ENCODE measurements around the gene EIF4G3. TPM values are rescaled to one million over a fixed set of nuclear protein-coding genes. Genes with fewer than 3 reads are reported as not detected.

EIF4G3 gene
- total and polyA plus RNA-seq, 4 donors = 16.5 to 59.8 (median 33.4) TPM

GRCh38 chr1:21219674-21220073 is 43.0 kb upstream of the EIF4G3 start:
- peaks cover 3 to 36% (median 11%) of the 10 kb centered on the region in 4 donors for H3K36me3 ChIP-seq (ENCODE audit: control insufficient read depth in 4 of 4, insufficient read depth in 4 of 4, low read length in 4 of 4)
- TF ChIP-seq, protein P1, sequence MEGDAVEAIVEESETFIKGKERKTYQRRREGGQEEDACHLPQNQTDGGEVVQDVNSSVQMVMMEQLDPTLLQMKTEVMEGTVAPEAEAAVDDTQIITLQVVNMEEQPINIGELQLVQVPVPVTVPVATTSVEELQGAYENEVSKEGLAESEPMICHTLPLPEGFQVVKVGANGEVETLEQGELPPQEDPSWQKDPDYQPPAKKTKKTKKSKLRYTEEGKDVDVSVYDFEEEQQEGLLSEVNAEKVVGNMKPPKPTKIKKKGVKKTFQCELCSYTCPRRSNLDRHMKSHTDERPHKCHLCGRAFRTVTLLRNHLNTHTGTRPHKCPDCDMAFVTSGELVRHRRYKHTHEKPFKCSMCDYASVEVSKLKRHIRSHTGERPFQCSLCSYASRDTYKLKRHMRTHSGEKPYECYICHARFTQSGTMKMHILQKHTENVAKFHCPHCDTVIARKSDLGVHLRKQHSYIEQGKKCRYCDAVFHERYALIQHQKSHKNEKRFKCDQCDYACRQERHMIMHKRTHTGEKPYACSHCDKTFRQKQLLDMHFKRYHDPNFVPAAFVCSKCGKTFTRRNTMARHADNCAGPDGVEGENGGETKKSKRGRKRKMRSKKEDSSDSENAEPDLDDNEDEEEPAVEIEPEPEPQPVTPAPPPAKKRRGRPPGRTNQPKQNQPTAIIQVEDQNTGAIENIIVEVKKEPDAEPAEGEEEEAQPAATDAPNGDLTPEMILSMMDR (IDR thresholded peaks at IDR 0.05; ENCODE audit: control extremely low read depth, extremely low read depth) = no peak
- 95 to 97% methylated on average over 21 of the region's 21 CpGs for WGBS, 2 donors

GRCh38 chr1:21217812-21218596 is 41.3 kb upstream of the EIF4G3 start:
- H3K9ac ChIP-seq (ENCODE audit: insufficient read depth in 1 of 2, low read length in 2 of 2) = no peak overlapping the region
- no peaks in the 10 kb centered on the region for H3K9me3 ChIP-seq (ENCODE audit: control insufficient read depth in 4 of 4, insufficient read depth in 3 of 4, low read length in 3 of 4)
- H3K4me3 ChIP-seq = no peak overlapping the region
- WGBS, 2 donors = 88 to 89% methylated on average over 20 of the region's 20 CpGs
- ATAC-seq (ENCODE audit: insufficient read depth, low FRiP score) = no peak
- no peak overlapping the region for H3K27ac ChIP-seq (ENCODE audit: low read depth in 1 of 2, low read length in 1 of 2)
- TF ChIP-seq, protein P1 (IDR thresholded peaks at IDR 0.05; ENCODE audit: control extremely low read depth, extremely low read depth) = no peak
- DNase-seq = no peak
- H3K4me1 ChIP-seq (ENCODE audit: control insufficient read depth in 5 of 5, insufficient read depth in 5 of 5, low read length in 5 of 5) = no peaks in the 10 kb centered on the region
- peaks cover 0 to 30% (median 8%) of the 10 kb centered on the region in 4 donors for H3K36me3 ChIP-seq (ENCODE audit: control insufficient read depth in 4 of 4, insufficient read depth in 4 of 4, low read length in 4 of 4)
- no peaks in the 10 kb centered on the region for H3K27me3 ChIP-seq (ENCODE audit: control insufficient read depth in 3 of 3, insufficient read depth in 3 of 3, low read length in 2 of 3)

More at GRCh38 chr1:21219674-21220073, 43.0 kb upstream of the EIF4G3 start:
- H3K27ac ChIP-seq (ENCODE audit: low read depth in 1 of 2, low read length in 1 of 2) = no peak overlapping the region
- no peaks in the 10 kb centered on the region for H3K4me1 ChIP-seq (ENCODE audit: control insufficient read depth in 5 of 5, insufficient read depth in 5 of 5, low read length in 5 of 5)
- DNase-seq = no peak
- no peaks in the 10 kb centered on the region for H3K27me3 ChIP-seq (ENCODE audit: control insufficient read depth in 3 of 3, insufficient read depth in 3 of 3, low read length in 2 of 3)
- no peaks in the 10 kb centered on the region for H3K9me3 ChIP-seq (ENCODE audit: control insufficient read depth in 4 of 4, insufficient read depth in 3 of 4, low read length in 3 of 4)
- H3K4me3 ChIP-seq = no peak overlapping the region
- H3K9ac ChIP-seq (ENCODE audit: insufficient read depth in 1 of 2, low read length in 2 of 2) = no peak overlapping the region
- ATAC-seq (ENCODE audit: insufficient read depth, low FRiP score) = no peak

- H3K9me3 ChIP-seq (ENCODE audit: control insufficient read depth in 4 of 4, insufficient read depth in 3 of 4, low read length in 3 of 4) = no peaks in the 10 kb centered on the region
- no peaks in the 10 kb centered on the region for H3K4me1 ChIP-seq (ENCODE audit: control insufficient read depth in 5 of 5, insufficient read depth in 5 of 5, low read length in 5 of 5)
- WGBS, 2 donors = 85 to 88% methylated on average over 16 to 19 of the region's 19 CpGs
- TF ChIP-seq, protein P1 (IDR thresholded peaks at IDR 0.05; ENCODE audit: control extremely low read depth, extremely low read depth) = peak; percentile 33
- H3K27ac ChIP-seq (ENCODE audit: low read depth in 1 of 2, low read length in 1 of 2) = no peak overlapping the region
- no peak for ATAC-seq (ENCODE audit: insufficient read depth, low FRiP score)
- H3K4me3 ChIP-seq = no peak overlapping the region
- DNase-seq = peak in 2 of 3 donors; percentile 23 to 35
- no peak overlapping the region for H3K9ac ChIP-seq (ENCODE audit: insufficient read depth in 1 of 2, low read length in 2 of 2)
- H3K36me3 ChIP-seq (ENCODE audit: control insufficient read depth in 4 of 4, insufficient read depth in 4 of 4, low read length in 4 of 4) = peaks cover 0 to 30% (median 8%) of the 10 kb centered on the region in 4 donors
- no peaks in the 10 kb centered on the region for H3K27me3 ChIP-seq (ENCODE audit: control insufficient read depth in 3 of 3, insufficient read depth in 3 of 3, low read length in 2 of 3)
Observed at GRCh38 chr1:21216835-21217811, 40.4 kb upstream of the EIF4G3 start.
